ENCODE data around the gene KLHL2.
A peak's percentile ranks its signal among the peaks of the same experiment; 100 is the strongest.

Gene KLHL2

GRCh38 chr4:165293927-165294649 lies 86.7 kb downstream of the KLHL2 start:
- DNase-seq: no peak

DNA sequence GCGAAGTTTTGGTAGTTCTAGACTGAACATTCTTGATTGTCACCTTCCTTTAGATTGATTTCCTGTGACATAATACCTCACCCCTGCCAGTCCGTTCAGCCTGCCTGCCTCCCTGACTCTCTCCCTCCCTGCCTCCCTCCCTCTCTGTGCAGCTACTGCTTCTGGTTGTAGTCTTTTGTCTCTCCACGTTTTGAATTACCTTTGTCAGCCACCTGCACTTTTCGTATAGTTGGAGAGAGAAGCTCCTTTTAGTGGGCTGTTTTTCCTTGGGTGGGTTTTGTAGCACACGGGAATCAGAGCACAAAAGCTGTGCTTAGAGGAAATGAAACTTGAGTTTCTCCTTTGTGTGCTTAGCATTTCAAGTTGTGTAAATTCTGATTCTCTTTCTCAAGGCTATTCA lies 87.5 kb downstream of the KLHL2 start:
- DNase-seq: no peak

DNA sequence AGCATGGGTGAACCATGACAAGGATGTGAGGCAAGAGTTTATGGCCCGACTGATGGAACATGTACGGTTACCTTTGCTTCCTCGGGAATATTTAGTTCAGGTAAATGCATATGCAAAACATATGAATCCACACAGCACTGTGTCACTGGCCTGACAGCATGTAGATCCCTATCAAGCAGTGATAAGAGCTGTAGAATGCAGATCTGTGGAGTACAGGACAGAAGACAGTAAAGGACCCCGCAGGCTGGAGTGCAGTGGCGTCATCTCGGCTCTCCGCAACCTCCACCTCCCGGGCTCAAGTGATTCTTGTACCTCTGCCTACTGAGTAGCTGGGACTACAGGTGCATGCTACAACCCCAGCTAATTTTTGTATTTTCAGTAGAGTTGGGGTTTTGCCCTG lies 90.3 kb downstream of the KLHL2 start:
- DNase-seq: no peak

DNA sequence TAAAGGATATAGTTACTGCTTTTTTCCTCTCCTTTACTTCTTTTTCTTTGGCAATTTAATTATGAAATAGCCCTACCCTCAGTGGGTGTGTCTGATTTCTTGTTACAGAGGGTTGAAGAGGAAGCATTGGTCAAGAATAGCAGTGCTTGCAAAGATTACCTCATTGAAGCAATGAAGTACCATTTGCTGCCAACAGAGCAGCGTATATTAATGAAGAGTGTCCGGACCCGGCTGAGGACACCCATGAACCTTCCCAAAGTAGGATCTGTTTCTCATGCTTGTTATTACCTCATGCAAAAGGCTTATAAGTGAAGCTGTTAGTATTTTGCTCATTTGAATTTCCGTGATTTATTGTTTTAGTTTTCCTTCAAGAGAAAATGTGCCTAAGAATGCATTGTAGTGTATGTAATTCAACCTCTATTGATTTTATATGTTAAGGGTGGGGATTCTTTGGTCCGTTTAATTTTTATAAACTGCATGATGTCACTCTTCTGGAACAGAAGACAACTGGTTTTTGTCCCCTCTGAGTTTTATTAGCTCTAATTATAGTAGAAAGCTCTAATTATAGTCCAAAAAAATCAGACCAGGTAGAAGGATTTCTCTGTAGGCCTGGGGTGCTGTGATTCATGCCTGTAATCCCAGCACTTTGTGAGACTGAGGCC lies 92.2 kb downstream of the KLHL2 start:
- no peak for DNase-seq

- no peak for DNase-seq
Measured at GRCh38 chr4:165301833-165302232, 94.5 kb downstream of the KLHL2 start.

DNA sequence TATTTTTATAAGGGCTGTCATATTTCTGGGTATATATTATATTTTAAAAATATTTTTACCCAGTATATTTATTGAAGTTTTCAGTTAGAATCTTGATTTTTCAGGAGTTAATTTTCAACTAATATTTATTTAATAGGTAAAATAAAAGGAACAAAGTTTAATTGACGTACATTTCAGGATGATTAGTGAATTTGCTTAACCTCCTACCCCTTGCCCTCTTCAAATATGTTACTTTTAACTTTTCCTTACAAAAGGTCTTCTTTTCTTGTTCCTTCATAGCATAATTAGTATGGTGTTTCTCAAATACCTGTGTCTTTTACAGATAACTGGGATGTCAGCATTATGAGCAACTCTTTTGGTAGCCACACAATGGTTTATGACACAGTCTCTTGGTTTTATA lies 95.3 kb downstream of the KLHL2 start:
- DNase-seq: no peak

DNA sequence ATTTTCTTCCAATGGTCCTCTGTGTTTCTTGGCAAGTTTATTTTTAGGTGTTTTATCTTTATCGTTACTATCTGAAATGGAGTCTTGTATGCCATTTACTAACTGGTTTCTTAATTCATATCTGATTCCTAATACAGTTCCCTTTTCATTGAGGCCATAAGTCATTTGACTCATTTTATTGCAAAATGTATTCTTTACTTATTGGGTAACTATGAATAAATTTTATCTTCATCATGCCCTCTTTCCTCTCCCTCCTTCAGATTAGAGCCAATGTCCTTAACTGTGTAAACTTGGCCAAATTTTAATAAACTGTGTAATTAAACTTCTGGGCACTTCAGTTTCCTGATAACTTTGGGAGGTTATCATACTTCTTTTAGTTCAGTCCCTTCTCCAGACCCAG lies 100.8 kb downstream of the KLHL2 start:
- DNase-seq: no peak

DNA sequence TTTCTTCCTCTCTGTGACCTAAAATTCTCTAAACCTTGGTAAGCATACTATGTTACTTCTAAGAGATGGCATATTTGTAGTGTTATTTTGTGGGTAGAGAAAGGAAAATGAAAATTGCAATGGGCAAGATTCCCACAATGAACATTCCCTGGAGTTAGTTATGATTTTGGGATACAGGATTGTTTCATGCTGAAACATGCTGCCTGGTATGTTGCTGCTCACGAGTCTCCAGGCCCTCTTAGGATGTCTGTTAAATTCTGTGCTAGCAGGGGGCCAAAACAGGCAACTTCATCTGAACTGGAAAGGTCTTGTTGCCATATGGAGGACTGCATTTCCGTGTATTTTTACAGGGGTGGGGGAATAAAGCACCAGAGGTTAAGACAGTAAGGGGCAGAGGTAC lies 101.2 kb downstream of the KLHL2 start:
- no peak for DNase-seq

GRCh38 chr4:165309456-165309855 lies 102.1 kb downstream of the KLHL2 start:
- DNase-seq: no peak

DNA sequence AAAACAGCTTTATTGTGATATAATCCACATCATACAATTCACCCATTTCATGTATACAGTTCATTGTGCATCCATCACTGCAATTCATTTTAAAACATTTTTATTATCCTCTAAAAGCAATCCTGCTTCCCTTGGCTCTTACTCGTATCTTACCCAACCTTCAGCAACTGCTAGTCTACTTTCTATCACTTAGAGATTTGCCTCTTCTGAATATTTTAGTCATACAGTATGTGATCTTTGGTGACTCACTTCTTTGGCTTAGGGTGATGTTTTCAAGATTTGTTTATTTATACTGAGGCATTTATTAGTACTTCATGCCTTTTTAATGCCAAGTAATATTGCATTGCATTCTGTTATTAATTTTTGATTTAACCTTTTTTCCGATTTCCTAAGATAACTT lies 105.1 kb downstream of the KLHL2 start:
- DNase-seq: no peak

GRCh38 chr4:165319030-165319429 lies 111.7 kb downstream of the KLHL2 start:
- no peak for DNase-seq

DNA sequence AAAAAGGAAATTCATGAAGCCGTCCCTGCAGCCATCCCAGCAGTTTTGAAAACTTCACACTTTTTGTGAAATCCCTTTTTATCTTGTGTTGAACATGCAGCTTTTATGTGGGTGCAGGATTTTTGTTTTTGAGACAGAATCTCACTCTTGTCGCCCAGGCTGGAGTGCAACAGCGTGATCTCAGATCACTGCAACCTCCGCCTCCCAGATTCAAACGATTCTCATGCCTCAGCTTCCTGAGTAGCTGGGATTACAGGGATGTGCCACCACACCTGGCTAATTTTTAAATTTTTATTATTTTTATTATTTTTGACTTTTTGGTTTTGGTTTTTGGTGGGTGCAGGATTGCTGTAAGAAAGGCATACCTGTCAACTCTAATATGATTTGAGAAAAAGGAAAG lies 112.1 kb downstream of the KLHL2 start:
- no peak for DNase-seq

- DNase-seq: no peak
Measured at GRCh38 chr4:165324236-165324917, 117.0 kb downstream of the KLHL2 start.

DNA sequence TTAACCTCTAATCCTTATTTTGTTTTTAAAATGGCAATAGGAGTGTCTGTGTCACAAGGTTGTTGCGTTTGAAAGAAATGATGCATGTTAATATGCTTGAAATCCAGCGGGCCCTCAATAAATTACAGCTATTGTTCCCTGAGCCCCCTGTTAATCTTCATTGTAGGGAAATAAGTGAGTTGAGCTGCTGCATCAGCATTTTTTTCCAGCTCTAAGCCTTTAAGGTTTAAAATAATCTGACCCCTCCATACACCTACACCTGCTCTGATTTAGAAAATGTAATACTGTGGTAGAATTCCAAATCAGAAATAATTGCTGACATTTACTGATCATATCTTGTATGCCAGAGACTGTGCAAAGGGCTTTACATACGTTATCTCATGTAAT lies 117.5 kb downstream of the KLHL2 start:
- DNase-seq: no peak

DNA sequence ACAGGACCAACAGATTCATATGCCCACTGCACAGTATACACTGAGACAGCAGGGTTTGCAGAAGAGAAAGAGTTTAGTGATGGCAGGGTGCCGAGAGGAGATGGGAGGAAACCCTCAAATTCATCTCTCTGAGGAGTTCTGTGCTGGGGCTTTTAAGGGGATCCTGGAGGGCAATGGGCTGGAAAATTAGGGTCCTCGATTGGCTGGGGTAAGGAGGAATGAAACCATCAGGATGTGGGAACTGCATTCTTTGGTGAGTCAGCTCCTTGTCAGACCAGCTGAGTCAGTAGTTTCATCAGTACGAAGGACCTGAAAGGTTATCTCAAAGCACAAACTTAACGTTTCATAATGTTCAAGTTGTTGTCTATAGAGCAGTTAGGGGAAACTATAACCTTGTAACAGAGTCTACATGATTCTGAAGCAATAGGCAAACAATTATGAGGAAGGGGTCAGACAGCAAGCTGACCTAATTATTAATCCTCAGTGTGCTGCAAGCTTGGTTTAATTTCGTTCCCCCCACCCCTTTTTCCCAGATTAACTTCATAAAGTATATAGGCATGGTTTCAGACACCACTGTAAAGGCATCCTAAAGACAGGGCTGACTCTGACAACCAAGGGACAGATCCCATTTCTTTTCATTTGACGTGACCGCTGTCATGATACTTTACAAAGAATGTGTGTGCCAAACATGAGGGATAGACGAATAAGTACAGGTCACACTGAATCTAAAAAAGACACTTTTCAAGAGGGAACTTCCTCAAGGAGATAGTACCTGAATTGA lies 118.6 kb downstream of the KLHL2 start:
- no peak for DNase-seq

DNA sequence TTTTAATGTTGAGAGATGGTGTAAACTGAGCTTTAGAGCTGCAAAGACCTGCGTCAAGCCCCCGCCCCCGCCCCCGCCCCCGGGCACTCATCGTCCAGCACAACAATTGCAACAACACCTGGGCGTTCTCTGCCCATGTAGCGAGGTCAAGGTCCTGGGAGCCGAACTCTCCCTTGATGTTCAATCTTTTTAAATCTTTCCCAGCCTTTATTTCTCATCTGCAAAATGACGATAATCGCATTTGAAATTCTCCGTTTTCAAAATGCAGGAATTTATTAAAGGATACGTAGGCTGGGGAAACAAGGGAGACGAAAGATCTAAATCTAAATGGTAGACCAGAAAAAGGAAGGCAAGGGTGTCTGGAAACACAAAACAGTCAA lies 119.5 kb downstream of the KLHL2 start:
- DNase-seq: no peak

DNA sequence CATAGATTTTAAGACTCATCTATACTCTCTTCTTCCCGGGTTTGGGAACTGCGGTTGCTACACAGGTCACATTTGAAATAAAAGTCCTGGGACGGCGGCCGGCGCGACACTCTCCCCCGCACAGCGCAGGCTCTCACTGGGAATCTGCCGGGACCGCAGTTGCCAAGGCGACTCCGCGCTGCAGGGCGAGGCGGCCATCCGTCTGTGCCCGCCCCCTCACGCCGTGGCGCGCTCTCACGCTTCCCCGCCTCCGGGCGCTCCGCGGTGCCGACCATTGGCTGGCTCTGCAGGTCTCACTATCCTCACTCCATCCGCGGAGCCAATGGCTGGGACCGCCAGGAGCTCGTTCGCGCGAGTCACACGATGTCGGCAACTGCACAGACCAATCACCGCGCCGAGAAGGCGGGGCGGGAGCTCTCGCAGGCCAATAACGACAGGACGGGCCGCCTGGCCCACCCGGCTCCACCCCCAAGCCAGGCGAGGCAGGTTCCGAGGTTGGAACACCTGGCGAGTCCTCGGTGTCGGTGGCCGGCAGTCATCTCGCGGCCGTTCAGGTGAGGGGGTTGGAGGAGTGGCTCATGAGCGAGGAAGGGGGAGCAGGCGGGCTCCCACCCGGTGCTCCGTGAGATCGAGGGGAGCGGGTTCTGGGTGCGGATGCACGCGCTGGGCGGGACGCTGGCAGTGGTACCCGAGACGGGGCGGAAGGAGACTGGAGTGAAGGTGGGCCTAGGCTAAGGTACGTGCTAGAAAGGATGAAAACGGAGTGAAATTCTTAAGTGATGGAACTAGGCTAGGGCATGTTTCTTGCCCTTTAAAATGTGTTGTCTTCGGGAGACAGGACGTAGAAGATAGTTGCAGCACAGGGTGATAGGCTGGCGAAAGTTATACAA lies 120.1 kb downstream of the KLHL2 start, which contains the start of gene MSMO1:
Gene MSMO1, plus strand, starts transcription at position 459 of the 890 bp plus-strand sequence. CDS start 5,702 bp downstream, outside the sequence.
- DNase-seq: peak; percentile 87

DNA sequence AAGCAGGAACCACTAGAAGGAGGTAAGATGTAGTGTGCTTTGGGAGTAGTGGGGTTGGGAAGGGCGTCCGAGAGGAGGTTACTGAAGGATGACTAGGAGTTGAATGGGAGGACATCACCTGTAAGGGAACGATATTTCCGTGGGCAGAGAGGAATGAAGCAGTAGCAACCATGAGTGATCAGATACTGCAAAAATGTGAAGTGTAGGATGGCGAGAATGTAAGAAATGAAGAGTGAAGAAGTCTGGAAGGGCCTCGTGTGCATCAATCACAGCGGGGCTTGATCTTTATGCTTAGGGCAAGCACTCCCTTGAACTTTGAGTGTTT lies 120.7 kb downstream of the KLHL2 start:
- DNase-seq: no peak

GRCh38 chr4:165328708-165329107 lies 121.3 kb downstream of the KLHL2 start:
- DNase-seq: no peak

DNA sequence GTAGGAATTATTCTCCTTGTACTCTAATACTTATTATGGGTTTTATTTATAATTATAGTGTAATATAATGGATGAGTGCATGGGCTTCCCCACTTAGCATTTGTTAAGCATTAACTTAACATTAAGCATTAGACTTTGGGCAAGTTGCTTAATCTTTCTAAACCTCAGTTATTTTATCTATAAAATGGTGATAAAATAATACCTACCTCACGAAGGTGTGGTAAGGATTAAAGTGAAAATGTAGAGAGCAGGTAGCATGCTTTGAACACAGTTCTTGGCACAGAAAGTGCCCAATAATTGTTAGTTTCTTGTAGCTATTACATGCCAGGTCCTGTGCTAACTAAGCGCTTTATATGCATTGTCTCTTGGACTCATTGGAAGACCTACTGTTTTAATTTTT lies 122.7 kb downstream of the KLHL2 start:
- DNase-seq: no peak

DNA sequence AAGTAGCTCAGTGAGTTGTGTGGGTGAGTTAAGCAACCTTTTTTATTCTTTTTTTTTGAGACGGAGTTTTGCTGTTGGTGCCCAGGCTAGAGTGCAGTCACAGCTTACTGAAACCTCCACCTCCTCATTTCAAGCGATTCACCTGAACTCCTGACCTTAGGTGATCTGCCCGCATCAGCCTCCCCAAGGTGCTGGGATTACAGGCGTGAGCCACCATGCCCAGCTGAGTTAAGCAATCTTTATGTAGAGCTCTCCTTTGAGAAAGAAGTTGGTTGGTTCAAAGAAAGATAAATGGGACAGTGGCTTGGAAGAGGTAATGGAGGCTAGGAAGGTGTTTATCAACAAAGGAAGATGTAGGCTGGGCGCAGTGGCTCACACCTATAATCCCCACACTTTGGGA lies 123.3 kb downstream of the KLHL2 start:
- DNase-seq: no peak

DNA sequence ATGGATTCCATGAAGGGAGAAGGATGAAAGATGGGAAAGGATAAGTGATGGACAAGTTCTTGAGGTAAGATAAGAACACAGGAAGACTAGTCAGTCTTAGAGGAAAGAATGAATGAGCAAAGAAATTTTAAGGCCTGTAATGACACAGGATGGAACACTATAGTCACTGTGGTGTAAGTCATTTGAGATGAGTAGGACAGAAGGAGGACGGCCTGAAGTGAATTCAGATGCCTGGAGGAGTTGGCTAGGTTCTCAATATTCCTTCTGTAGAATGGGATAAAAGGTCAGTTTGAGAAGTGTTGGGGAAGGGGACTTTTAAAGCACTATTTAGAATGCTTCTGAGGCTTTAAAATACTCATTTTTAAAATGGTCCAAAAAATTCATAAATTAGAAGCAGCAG lies 124.0 kb downstream of the KLHL2 start:
- DNase-seq: no peak

DNA sequence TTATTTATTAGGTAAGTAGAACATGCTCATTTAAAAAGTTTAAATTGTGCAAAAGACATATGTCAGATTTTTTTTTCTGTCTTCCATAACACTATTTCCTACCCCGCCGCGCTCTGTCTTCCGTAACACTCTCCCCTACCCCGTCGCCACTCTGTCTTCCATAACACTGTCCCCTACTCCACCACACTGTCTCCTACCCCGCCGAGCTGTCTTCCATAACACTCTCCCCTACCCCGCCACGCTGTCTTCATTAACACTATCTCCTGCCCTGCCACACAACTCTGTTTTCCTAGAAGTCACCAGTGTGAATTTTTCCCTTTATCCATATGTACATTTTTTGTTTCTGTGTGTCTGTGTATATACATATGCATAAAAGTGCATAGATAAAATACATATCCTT lies 124.5 kb downstream of the KLHL2 start:
- no peak for DNase-seq

Measured in NCI-H2171 (cell line).